Colon (tissue), 2 donors: ENCODE results near the gene ANXA7.
"Not testable (repeated sequence)": the region's sequence is repeated elsewhere in the genome, so short reads cannot be mapped to it uniquely, and the experiment has no call there.

ENCODE experiments used
- FAIRE-seq: peaks from 2 replicates; lab custom pipeline; 2012; peaks lifted over from hg19 to GRCh38; lab: Jason Lieb, UNC
- donor health status: control.
- donor health status: control.

ANXA7 gene

DNA sequence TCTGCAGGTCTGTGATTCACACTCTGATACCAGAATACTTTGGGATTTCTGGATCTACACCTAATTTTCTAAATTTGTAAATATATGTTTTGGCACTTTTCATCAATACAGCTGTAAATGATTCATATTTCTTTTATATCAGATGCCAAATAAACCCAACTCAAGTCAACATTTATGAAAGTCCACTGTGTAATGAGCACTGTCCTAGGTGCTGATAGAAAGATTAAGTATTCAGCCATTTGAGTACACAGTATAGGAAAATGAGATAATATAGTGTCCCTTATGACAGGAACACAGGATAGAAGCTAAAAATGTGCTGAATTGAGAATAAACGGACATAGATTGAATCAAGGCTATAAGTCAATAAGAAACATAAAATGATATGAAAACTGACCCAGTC lies 6.4 kb downstream of the ANXA7 start:
- FAIRE-seq = no peak

DNA sequence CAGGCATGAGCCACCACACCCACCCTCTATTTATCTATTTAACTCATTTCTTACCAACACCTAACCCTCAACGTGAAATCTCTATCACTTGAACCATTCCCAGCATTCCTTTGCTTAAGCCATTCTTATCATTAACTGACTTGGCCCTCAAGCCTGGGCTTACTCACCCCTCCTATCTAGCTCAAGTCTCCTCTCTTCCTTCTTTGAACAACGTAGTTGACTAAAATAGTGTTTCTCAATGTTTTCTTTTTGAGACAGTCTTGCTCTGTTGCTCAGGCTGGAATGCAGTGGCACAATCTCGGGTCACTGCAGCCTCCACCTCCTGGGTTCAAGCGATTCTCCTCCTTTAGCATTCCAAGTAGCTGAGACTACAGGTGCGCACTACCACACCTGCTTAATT lies 7.0 kb downstream of the ANXA7 start:
- FAIRE-seq = no peak

- FAIRE-seq = no peak
Measured at GRCh38 chr10:73405556-73405955, 8.3 kb downstream of the ANXA7 start.

DNA sequence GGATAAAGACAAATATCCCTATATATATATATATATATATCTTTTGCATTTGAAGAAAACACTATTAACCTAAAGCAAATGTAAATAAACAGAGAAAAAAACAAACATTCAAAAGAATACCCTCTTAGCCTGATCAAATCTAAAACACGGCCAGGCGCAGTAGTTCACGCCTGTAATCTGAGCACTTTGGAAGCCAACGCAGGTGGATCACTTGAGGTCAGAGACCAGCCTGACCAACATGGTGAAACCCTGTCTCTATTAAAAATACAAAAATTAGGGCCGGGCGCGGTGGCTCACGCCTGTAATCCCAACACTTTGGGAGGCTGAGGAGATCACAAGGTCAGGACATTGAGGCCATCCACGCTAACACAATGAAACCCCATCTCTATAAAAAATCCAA lies 9.2 kb downstream of the ANXA7 start:
- no peak for FAIRE-seq

DNA sequence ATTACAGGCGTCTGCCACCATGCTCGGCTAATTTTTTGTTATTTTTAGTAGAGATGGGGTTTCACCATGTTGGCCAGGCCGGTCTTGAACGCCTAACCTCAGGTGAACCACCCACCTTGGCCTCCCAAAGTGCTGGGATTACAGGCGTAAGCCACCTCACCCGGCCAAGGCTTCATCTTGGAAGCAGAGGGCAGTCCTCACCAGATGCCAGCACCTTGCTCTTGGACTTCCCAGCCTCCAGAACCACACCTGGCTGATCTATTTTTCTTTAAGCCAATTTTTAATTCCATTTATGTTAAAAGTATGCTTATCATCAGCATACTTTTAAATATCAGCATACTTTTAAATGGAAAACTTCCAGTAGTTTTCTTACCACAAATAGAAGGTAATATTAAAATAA lies 12.2 kb downstream of the ANXA7 start:
- no peak for FAIRE-seq

DNA sequence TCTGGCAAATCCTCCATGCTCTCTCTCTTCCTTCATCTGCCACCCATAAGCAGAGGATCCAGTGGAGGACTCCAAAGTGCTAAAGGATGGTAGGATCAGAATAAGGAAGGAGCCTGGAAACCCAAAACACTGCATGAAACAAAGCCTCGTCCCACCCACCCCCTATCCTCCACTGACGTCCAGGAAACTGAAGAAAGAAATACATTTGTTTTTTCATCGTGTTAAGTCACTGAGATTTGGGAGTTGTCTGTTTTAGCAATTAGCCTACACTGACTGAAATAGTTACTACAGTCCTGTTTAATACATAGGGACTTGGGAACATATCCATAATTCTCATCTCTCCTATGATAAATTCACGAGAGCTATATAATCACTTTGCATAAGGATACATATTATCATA lies 14.8 kb downstream of the ANXA7 start:
- no peak for FAIRE-seq

DNA sequence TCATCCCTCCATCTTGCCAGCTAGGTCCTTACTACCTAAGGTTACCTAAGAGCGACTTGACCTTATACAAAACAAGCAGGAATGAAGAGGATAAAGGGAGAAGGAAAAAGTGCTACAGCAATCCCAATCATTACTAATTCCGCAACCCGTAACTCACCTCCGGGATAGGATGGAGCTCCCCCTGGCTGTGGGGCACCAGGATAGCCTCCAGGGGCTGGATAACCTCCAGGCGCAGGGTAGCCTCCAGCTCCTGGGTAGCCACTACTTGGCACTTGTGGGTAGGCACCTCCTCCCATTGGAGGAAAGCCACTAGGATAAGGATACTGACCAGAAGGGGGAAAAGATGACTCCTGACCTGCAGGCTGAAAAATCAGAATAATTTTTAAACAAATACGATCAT lies 15.8 kb downstream of the ANXA7 start:
- no peak for FAIRE-seq

DNA sequence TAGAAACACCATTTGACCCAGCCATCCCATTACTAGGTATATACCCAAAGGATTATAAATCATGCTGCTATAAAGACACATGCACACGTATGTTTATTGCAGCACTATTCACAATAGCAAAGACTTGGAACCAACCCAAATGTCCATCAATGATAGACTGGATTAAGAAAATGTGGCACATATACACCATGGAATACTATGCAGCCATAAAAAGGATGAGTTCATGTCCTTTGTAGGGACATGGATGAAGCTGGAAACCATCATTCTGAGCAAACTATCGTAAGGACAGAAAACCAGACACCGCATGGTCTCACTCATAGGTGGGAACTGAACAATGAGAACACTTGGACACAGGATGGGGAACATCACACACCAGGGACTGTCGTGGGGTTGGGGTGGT lies 19.5 kb downstream of the ANXA7 start:
- not testable (repeated sequence) for FAIRE-seq

DNA sequence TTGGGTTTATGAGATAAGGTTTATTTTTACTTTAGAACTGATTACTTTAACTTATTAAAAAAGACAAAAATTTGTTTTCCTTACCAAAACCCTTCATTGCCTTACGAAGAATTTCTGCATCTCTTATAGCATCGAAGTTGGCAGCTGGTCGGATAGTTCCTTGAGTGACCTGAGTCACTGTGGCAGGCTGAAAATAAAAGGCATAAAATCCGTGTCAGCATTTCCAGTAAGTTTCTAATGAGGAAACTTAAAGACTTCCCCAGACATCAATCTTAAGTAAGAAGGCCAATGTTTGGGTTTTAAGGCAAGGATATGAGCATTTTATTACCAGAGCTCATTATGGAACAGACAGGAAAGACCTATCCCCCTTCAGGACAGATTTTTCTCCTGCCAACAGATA lies 25.6 kb downstream of the ANXA7 start:
- no peak for FAIRE-seq

- FAIRE-seq = no peak
Measured at GRCh38 chr10:73386583-73386982, 27.3 kb downstream of the ANXA7 start.

DNA sequence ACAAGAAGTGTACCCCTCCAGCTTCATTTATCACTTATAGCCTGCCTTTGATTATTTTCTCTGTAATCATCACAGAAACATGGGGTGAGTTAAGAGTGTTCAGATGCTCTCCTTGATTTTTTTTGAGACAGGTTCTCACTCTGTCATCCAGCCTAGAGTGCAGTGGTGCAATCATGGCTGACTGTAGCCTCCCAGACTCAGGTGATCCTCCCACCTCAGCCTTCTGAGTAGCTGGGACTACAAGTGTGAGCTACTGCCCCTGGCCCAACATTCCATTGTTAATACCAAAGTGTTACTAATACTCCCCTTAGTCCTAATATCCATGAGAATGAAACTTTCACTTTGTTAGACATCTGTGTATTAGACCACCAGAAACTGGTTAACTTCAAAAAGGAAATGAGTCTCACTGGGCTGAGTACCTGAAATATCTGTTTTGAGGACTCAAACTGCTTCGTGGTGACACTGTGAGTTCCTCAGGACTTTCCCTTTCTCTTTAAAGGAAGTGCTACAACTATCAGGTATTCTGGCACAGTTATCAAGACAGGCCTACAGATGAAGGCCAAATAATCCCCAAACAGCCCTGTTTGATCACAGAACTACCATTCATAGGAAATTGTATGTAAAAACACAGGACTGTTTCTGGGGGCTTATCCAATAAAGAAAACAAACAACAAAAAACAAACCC lies 34.7 kb downstream of the ANXA7 start:
- FAIRE-seq = no peak

DNA sequence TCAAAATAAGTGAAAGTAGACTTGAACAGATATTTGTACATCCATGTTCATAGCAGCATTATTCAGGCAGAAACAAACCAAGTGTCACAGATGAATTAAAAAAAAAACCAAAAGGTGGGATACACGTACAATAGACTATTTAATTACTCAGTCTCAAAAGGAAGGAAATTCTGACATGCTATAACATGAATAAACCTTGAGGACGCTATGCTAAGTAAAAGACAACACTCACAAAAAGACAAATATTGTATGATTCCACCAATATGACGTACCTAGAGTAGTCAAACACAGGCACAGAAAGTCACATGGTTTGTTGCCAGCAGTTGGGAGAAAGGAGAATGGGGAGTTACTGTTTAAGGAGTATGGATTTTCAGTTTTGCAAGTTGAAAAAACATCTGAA lies 37.2 kb downstream of the ANXA7 start:
- FAIRE-seq = no peak

DNA sequence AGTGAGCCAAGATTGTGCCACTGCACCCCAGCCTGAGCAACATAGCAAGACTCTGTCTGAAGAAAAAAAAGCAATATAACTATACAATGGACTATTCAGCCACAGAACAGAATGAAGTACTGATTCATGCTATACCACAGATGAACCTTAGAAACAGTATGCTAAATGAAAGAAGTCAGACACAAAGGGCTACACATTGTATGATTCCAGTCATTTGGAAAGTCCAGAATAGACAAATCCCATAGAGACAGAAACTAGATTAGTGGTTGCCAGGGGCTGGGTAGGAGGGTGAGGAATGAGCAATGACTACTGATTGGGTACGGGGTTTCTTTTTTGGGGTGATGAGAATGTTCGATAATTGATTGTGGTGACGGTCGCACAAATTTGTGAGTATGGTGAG lies 45.6 kb downstream of the ANXA7 start:
- no peak for FAIRE-seq

DNA sequence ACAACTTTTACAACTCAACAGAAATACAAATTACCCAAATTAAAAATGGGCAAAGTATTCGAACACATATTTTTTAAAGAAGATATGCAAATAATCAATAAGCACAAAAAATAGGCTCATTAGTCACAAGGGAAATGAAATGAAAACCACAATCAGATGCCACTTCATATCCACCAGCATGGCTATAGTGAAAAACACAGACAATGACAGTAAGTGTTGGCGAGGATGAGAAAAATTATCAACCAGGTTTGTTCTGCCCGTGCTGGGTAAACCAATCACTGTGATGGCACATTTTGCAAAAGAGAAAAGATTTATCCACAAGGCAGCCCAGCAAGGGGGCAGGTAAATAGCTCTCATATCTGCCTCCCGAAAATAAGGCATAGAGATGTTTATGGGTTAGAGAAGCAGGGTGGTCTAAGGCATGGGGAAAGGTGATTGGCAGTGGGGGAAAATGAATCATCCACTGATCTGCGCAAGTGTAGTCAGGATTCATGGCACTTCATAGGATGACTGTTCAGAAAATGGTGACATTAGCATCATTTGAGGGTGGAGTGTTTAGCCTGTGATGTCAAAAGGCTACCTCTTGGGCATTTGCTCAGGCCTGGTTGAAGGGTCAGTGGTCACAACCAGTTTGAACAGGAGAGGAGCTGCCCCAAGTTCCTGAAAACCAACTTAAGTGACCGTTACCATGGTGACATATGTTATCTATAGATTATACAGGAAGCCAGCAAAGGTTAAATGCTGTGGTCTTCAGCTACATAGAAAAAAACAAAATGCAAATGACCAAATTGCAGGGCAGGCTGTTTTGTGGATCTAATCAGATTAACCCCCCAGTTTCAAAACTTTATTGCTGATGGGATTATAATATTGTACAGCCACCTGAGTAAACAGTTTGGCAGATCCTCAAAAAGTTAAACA lies 47.2 kb downstream of the ANXA7 start:
- FAIRE-seq = no peak

GRCh38 chr10:73364964-73365363 lies 48.9 kb downstream of the ANXA7 start:
- FAIRE-seq = no peak

GRCh38 chr10:73359492-73359891 lies 54.4 kb downstream of the ANXA7 start:
- no peak for FAIRE-seq

GRCh38 chr10:73358331-73359279 lies 55.3 kb downstream of the ANXA7 start, which contains the start of gene CFAP70:
Gene CFAP70, minus strand, starts transcription at chr10:73358864. Its CDS starts 4,068 bp downstream, at chr10:73354796.
- FAIRE-seq = no peak

GRCh38 chr10:73357821-73358220 lies 56.0 kb downstream of the ANXA7 start:
- FAIRE-seq = no peak

- no peak for FAIRE-seq
Measured at GRCh38 chr10:73357166-73357565, 56.7 kb downstream of the ANXA7 start.

DNA sequence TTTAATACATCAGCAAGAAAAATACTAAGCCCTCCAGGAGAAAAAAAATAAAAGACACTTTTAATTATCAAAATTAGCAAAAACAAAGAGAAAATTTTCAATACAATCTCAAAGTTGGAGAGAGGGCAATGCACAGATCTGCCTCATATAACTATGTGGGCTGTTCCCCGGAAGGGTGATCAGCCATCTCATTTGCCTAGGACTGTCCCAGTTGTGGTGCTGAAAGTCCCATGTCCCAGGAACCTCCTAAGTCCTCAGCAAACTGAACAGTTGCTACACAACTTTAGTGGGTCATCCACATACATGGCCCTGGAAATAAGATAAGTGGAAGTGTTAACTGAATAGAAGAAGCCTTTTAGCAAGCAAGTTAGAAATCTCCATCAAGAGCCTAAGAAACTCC lies 69.6 kb downstream of the ANXA7 start:
- no peak for FAIRE-seq

DNA sequence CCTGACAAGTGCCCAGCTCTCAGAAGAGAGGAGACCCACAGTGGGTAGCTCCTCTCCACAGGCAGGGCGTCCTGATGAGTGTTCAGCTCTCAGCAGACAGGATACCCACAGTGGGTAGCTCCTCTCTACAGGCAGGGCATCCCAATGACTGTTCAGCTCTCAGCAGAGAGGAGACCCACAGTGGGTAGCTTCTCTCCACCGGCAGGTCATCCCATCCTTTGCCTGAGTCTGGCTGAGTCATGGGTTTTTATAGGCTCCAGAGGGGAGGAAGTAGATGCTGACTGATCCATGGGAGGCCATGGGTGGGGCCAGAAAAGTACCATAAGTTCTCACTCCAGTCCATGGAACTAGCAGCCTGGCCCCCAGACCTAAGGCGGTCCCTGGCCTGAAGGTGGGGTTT lies 73.7 kb downstream of the ANXA7 start:
- FAIRE-seq = no peak

DNA sequence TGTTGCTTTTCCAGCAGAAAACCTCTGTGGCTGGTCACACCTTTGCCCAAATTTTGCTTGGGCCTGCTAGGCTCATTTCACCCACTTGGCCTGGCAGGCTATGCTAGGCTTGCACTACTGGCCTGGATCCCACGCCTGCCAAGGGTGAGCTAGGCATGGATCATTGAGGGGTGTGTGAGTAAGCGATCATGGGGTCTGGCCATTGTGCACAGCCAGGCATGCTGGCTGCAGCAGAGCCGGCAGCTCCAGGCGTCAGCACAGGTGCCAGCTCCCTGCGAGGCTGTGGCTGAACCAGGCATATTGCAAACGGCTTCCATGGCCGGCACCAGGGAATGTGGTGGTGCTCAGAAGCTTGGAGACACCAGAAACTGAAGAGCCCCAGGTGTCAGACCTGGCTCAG lies 74.4 kb downstream of the ANXA7 start:
- no peak for FAIRE-seq
